Measurements from ENCODE around the gene NKIRAS2.

DNA sequence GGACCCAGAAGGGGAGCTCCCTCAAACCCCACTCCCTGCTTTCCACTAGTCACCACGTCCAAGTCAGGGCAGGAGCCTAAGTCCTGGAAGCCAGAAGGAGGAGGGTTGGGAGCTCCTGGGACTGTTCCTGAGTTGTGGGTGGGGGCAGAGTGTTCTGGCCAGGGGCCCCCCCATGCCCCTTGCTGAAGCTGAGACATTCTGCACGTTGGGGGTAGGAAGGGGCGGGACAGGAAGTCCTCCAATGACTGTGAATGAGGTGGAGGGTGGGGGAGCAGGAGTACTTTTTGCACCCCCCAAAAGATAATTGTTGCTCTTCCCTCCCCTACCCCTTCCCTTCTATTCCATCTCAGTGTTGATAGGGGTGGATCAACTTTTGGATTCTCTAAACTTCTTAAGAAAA is 51.9 kb downstream of the NKIRAS2 start:
- TF ChIP-seq, protein P1, sequence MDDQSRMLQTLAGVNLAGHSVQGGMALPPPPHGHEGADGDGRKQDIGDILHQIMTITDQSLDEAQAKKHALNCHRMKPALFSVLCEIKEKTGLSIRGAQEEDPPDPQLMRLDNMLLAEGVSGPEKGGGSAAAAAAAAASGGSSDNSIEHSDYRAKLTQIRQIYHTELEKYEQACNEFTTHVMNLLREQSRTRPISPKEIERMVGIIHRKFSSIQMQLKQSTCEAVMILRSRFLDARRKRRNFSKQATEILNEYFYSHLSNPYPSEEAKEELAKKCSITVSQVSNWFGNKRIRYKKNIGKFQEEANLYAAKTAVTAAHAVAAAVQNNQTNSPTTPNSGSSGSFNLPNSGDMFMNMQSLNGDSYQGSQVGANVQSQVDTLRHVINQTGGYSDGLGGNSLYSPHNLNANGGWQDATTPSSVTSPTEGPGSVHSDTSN (IDR thresholded peaks at IDR 0.05), result no peak
- TF ChIP-seq, protein P2, sequence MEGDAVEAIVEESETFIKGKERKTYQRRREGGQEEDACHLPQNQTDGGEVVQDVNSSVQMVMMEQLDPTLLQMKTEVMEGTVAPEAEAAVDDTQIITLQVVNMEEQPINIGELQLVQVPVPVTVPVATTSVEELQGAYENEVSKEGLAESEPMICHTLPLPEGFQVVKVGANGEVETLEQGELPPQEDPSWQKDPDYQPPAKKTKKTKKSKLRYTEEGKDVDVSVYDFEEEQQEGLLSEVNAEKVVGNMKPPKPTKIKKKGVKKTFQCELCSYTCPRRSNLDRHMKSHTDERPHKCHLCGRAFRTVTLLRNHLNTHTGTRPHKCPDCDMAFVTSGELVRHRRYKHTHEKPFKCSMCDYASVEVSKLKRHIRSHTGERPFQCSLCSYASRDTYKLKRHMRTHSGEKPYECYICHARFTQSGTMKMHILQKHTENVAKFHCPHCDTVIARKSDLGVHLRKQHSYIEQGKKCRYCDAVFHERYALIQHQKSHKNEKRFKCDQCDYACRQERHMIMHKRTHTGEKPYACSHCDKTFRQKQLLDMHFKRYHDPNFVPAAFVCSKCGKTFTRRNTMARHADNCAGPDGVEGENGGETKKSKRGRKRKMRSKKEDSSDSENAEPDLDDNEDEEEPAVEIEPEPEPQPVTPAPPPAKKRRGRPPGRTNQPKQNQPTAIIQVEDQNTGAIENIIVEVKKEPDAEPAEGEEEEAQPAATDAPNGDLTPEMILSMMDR (IDR thresholded peaks at IDR 0.05), result no peak
- TF ChIP-seq, protein P3, sequence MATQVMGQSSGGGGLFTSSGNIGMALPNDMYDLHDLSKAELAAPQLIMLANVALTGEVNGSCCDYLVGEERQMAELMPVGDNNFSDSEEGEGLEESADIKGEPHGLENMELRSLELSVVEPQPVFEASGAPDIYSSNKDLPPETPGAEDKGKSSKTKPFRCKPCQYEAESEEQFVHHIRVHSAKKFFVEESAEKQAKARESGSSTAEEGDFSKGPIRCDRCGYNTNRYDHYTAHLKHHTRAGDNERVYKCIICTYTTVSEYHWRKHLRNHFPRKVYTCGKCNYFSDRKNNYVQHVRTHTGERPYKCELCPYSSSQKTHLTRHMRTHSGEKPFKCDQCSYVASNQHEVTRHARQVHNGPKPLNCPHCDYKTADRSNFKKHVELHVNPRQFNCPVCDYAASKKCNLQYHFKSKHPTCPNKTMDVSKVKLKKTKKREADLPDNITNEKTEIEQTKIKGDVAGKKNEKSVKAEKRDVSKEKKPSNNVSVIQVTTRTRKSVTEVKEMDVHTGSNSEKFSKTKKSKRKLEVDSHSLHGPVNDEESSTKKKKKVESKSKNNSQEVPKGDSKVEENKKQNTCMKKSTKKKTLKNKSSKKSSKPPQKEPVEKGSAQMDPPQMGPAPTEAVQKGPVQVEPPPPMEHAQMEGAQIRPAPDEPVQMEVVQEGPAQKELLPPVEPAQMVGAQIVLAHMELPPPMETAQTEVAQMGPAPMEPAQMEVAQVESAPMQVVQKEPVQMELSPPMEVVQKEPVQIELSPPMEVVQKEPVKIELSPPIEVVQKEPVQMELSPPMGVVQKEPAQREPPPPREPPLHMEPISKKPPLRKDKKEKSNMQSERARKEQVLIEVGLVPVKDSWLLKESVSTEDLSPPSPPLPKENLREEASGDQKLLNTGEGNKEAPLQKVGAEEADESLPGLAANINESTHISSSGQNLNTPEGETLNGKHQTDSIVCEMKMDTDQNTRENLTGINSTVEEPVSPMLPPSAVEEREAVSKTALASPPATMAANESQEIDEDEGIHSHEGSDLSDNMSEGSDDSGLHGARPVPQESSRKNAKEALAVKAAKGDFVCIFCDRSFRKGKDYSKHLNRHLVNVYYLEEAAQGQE (IDR thresholded peaks at IDR 0.05; ENCODE audit: low read depth, low read length), result no peak
- TF ChIP-seq, protein P4, sequence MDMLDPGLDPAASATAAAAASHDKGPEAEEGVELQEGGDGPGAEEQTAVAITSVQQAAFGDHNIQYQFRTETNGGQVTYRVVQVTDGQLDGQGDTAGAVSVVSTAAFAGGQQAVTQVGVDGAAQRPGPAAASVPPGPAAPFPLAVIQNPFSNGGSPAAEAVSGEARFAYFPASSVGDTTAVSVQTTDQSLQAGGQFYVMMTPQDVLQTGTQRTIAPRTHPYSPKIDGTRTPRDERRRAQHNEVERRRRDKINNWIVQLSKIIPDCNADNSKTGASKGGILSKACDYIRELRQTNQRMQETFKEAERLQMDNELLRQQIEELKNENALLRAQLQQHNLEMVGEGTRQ (IDR thresholded peaks at IDR 0.05; ENCODE audit: borderline replicate concordance, low read depth, low read length), result no peak
- TF ChIP-seq EP300 (IDR thresholded peaks at IDR 0.05; ENCODE audit: borderline replicate concordance in 1 of 2, low read depth in 1 of 2, low read length in 1 of 2) (no peak), FOXJ3 (CRISPR knock-in tag; IDR thresholded peaks at IDR 0.05) (no peak), SIN3A (IDR thresholded peaks at IDR 0.05; ENCODE audit: borderline replicate concordance, low read depth, low read length) (no peak), POLR2AphosphoS5 (IDR thresholded peaks at IDR 0.05; ENCODE audit: low read depth, low read length) (no peak), ELF1 (IDR thresholded peaks at IDR 0.05) (no peak), RCOR1 (IDR thresholded peaks at IDR 0.05; ENCODE audit: low read length) (no peak), YY1 (IDR thresholded peaks at IDR 0.05; ENCODE audit: low read depth) (no peak), CHD2 (IDR thresholded peaks at IDR 0.05; ENCODE audit: low read length, partially characterized antibody) (no peak), TEAD4 (IDR thresholded peaks at IDR 0.05; ENCODE audit: borderline replicate concordance, insufficient read depth) (no peak), FOXM1 (IDR thresholded peaks at IDR 0.05; ENCODE audit: low read depth) (no peak)

All from SK-N-SH (cell line).